GM19468 (cell line): Measurements from ENCODE around the gene NHEJ1.

Experiments used
- ATAC-seq: cut with Tn5 transposase; IDR thresholded peaks from one replicate; pipeline ENCODE4 v1.9.1; 2021; ENCODE audit warnings: mild to moderate bottlenecking, moderate library complexity, moderate number of reproducible peaks; ENCODE audit not compliant: unreplicated experiment; ENCODE audit errors: extremely low read depth

NHEJ1 gene

GRCh38 chr2:219060821-219061791 is 99.5 kb downstream of the NHEJ1 start, which contains the start of gene IHH:
TSS of gene IHH (minus strand) at chr2:219060921. CDS start at chr2:219060467, 454 bp downstream.
- no peak for ATAC-seq

GRCh38 chr2:219059725-219060682 is 100.6 kb downstream of the NHEJ1 start:
- no peak for ATAC-seq

DNA sequence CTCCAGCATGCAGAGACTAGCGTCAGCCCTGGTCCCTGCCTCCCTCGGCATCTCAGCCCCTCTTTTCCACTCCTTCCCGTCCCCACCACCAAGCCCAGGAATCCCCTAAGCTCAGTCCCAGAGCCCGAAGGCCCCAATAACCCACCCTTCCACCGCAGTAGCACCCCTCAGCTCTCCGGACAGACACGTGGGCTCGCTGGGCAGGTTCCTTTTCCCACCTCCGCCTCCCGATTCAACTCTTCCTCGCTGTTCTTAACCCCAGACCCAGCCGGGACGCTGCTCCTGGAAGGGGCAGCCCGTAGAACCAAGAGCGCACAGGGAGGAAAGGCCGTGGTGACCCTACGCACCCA is 101.3 kb downstream of the NHEJ1 start:
- no peak for ATAC-seq

- no peak for ATAC-seq
Observed at GRCh38 chr2:219058541-219059374, 101.9 kb downstream of the NHEJ1 start.

DNA sequence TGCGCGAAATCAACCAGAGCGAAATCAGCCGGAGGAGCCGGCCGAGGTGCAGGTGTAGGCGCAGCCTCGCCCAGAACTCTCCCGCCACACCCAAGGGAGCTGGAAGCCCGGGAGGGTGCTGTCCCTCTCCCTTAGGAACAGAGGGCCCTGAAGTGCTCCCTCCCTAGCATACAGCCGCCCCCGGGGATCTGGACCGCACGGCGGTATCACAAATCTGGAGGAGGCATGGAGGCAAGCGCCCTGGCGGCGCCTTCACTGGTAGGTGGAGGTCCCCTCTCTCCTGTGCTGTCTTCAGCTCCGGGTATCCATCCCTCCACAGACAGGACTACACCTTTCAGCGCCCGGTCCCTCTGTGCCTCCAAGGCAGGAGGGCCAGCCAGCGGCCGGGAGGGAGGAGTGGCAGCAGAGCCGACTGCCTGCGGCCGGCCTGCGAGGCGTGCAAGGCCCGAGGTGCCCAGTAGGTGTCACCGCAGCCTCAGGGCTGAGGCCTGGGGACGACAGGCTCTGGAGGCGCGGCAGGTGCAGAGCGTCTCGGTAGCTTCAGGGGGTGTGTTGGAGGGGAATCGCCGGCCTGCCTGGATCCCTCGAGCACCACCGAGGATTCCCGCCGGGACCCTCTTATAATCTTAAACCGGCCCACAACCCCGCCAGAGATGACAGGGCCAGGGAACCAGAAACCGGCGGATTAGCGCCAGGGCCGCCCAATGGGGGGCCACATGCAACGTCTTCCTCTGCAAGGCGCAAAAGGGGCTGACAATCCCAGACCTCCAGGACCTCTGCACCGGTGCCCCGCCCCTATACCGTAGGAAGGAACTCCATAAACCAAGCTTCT is 102.7 kb downstream of the NHEJ1 start:
- ATAC-seq: no peak

GRCh38 chr2:219056896-219057708 is 103.5 kb downstream of the NHEJ1 start:
- no peak for ATAC-seq

GRCh38 chr2:219056176-219056895 is 104.3 kb downstream of the NHEJ1 start:
- no peak for ATAC-seq

- ATAC-seq: no peak
Observed at GRCh38 chr2:219054956-219055903, 105.4 kb downstream of the NHEJ1 start.

DNA sequence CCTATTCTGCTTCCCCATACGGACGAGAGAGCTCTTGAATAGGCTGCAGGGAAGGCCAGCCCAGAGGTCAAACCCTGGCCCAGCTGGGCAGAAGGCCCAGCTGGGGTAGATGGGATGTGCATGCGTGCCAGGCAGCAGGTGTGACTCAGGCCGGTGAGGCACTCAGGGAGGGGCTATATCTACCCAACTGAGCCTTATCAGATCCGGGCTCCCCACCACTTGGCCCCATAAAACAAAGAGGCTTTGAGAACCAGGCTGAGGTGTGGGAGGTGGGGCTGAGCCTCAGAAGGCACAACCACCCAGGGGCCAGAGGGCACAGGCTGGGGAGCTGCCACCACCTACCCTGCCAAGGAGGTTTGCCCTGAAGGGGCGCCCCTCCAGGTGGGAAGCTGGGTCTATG is 111.3 kb downstream of the NHEJ1 start:
- ATAC-seq: no peak

GRCh38 chr2:219045937-219046550 is 114.6 kb downstream of the NHEJ1 start:
- ATAC-seq: no peak

- no peak for ATAC-seq
Observed at GRCh38 chr2:219042750-219043149, 117.9 kb downstream of the NHEJ1 start.

GRCh38 chr2:219042157-219042556 is 118.5 kb downstream of the NHEJ1 start:
- ATAC-seq: no peak

DNA sequence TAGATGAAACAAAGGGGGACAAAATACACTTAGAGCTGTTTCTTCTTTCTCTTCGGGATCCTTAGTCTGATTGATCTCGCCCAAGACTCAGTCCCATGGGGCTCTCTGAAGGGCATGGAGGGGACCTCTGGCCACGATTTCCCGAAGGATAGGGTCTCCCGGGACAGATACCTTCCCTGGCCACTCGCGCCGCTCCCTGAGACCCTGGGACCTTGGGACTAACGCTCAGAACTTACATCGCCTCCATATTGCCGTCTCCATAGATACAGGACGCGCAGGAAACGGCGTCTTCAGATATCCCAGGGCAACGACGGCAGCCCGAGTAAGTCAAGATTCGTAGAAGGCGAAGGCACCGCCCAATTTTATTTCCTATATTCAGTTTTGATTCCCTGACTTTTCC is 119.4 kb downstream of the NHEJ1 start, which contains the start of gene CFAP65:
CFAP65 (minus strand) TSS at position 265 of the 400 bp plus-strand sequence. CDS start 2,468 bp downstream, outside the sequence.
- ATAC-seq: no peak

GRCh38 chr2:219038600-219038999 is 122.0 kb downstream of the NHEJ1 start:
- ATAC-seq: no peak

DNA sequence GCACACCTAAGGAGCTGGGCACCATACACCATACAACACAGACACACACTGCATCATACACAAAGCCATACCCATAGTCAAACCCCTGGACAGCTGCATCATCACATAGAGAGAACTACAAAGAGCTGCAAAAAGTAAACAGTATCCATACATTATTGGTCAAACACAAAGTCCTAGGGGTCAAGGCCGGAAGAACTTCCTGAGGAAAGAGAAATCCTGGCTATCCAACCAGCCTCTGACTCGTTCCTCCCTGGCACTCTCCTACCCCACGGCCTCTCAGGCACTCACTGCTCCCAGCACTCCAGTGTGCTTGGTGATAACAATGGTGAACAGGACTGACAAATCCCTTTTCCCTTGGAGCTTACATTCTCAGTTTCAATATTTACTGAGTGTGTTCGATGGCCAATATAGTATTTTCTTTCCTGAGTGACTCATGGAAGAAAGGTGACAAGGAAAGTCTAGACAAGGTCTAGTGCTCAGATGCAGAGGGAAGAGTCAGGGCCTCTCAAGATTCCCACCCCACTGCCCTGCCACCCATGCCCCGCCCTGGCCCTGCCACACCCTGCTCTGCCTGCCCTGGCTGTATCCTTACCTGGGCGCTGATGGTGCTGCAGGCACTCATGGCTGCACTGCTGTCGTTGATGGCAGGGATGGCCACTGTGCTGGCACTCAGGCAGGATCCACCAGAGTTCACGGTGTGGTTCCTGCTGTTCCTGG is 122.7 kb downstream of the NHEJ1 start:
- no peak for ATAC-seq
